Testis (tissue), 5 donors: ENCODE data around the gene CCDC40. TPM values are rescaled to one million over a fixed set of nuclear protein-coding genes. Genes with fewer than 3 reads are reported as not detected.
A peak's percentile ranks its signal among the peaks of the same experiment; 100 is the strongest.

Source experiments
- DNase-seq: peaks from one replicate; pipeline ENCODE4 v3.0.0-alpha.2; 2019
- H3K27ac ChIP-seq, 2 donors: fragments of 200-600 bp; sonication (generic); one replicate each; pipeline ENCODE4 v1.5.1; 2019
- H3K27me3 ChIP-seq: fragments of 200-600 bp; sonication (generic); one replicate; pipeline ENCODE4 v1.5.1; 2019
- H3K36me3 ChIP-seq: fragments of 200-600 bp; sonication (generic); one replicate; pipeline ENCODE4 v1.5.1; 2017; ENCODE audit warnings: low read depth; ENCODE audit errors: missing control alignments
- H3K4me1 ChIP-seq: fragments of 200-600 bp; sonication (generic); one replicate; pipeline ENCODE4 v1.5.1; 2019
- H3K4me3 ChIP-seq, 2 donors: fragments of 200-600 bp; sonication (generic); one replicate each; pipeline ENCODE4 v1.5.1; 2017 to 2019
- H3K9me3 ChIP-seq: fragments of 200-600 bp; sonication (generic); one replicate; pipeline ENCODE4 v1.5.1; 2017
- POLR2A ChIP-seq: fragments of 450-650 bp; IDR thresholded peaks from one replicate; pipeline ENCODE4 v1.6.1; 2017; ENCODE audit warnings: antibody characterized with exemption, mild to moderate bottlenecking, moderate library complexity
- WGBS, 2 donors: methylation state at CpG; one replicate each; pipeline ENCODE4 v1.1.5; 2018; 5-methylcytosine and 5-hydroxymethylcytosine counted together
- intact Hi-C: fragments of 100-400 bp; cut with DNase I; formaldehyde crosslinking; loops from one replicate; pipeline ENCODE4 v1.15.1; 2023; ENCODE audit warnings: low total_unique reads
- long read RNA-seq, 2 donors: transcript quantifications; one replicate each; lab custom pipeline, GENCODE V29; 2026
- polyA plus RNA-seq: library from polyadenylated mRNA; stranded (reverse); fragments of 350-450 nt; fragmentation: Illumina TruSeq; extraction: RNeasy Lipid Tissue Mini Kit (QIAGEN cat#74804); gene quantifications from one replicate; pipeline ENCODE4 v1.2.3, GENCODE V29; 2014; ENCODE audit warnings: low read depth, low replicate concordance; ENCODE audit not compliant: insufficient read depth
- total RNA-seq, 2 donors: library from RNA; depleted of rRNA; stranded (reverse); fragments of >200 nt; gene quantifications; one replicate each; pipeline ENCODE4 v1.2.3, GENCODE V29; 2016
- TF ChIP-seq, protein P1 (sequence below), 3 experiments: fragments of 450-650 bp in 2 of 3; fragments of 200-600 bp in 1 of 3; sonication (generic) in 1 of 3; IDR thresholded peaks; one replicate each; pipeline ENCODE4 v1.5.1; 2016 to 2019; ENCODE audit warnings: antibody characterized with exemption in 3 of 3, mild to moderate bottlenecking in 2 of 3, moderate library complexity in 1 of 3

CCDC40 gene, protein sequence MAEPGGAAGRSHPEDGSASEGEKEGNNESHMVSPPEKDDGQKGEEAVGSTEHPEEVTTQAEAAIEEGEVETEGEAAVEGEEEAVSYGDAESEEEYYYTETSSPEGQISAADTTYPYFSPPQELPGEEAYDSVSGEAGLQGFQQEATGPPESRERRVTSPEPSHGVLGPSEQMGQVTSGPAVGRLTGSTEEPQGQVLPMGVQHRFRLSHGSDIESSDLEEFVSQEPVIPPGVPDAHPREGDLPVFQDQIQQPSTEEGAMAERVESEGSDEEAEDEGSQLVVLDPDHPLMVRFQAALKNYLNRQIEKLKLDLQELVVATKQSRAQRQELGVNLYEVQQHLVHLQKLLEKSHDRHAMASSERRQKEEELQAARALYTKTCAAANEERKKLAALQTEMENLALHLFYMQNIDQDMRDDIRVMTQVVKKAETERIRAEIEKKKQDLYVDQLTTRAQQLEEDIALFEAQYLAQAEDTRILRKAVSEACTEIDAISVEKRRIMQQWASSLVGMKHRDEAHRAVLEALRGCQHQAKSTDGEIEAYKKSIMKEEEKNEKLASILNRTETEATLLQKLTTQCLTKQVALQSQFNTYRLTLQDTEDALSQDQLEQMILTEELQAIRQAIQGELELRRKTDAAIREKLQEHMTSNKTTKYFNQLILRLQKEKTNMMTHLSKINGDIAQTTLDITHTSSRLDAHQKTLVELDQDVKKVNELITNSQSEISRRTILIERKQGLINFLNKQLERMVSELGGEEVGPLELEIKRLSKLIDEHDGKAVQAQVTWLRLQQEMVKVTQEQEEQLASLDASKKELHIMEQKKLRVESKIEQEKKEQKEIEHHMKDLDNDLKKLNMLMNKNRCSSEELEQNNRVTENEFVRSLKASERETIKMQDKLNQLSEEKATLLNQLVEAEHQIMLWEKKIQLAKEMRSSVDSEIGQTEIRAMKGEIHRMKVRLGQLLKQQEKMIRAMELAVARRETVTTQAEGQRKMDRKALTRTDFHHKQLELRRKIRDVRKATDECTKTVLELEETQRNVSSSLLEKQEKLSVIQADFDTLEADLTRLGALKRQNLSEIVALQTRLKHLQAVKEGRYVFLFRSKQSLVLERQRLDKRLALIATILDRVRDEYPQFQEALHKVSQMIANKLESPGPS
- total RNA-seq (10 to 100 TPM; 26.7 to 43.6 TPM), polyA plus RNA-seq (38.6 TPM)
- long read RNA-seq, donor 1, partial matches to known transcripts: 0 of 2 reads
- long read RNA-seq, donor 1, other reads (novel, unspliced or antisense): 0 of 2 reads
- long read RNA-seq, donor 2: 0 reads

DNA sequence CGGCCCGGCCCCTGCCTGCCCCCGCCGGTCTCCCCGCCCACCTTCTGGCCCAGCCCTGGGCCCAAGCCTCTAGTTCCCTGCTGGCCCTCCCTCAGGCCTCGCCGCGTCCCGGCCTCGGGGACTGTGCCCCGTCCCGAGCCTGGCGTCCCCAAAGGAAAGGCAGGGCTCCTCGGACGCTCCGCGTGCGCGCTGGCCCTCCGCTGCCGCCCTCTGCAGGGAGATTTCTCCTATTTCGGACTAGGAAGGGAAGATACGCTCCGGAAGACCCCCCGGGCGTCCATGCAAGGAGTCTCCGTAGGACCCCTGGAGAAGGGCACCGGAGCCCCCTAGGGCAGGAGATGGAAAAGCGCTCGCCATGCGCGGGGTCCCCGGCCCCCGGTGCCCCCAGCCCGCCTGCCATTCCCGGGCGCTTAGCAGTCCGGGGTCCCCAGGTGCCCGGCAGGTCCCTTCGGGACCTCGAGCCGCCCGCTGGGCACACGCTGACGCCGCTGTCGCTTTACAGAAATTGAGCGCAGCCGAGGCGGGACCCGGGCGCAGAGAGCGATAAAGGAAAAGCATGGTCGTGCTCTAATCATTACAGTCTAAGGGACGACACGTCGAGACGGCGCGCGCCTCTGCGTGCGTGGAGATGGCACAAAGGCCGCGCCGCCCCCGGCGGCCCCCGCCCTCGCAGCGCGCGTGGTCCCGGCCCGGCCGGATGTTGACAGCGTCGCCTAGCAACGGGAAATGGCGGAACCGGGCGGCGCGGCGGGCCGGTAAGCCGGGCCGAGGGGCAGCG is at the start of gene CCDC40:
CCDC40 (plus strand) TSS at position 706 of the 778 bp plus-strand sequence; CDS start at position 727, 21 bp downstream.
- no peaks in the 10 kb centered on the region for H3K9me3 ChIP-seq
- H3K27ac ChIP-seq: peak within 1 kb of the TSS; percentile 74 to 85
- H3K36me3 ChIP-seq: no peaks in the 10 kb centered on the region
- peak within 1 kb of the TSS; percentile 82 to 90 for H3K4me3 ChIP-seq
- intact Hi-C loops: no loop called here
- H3K27me3 ChIP-seq: no peaks in the 10 kb centered on the region
- TF ChIP-seq, protein P1, sequence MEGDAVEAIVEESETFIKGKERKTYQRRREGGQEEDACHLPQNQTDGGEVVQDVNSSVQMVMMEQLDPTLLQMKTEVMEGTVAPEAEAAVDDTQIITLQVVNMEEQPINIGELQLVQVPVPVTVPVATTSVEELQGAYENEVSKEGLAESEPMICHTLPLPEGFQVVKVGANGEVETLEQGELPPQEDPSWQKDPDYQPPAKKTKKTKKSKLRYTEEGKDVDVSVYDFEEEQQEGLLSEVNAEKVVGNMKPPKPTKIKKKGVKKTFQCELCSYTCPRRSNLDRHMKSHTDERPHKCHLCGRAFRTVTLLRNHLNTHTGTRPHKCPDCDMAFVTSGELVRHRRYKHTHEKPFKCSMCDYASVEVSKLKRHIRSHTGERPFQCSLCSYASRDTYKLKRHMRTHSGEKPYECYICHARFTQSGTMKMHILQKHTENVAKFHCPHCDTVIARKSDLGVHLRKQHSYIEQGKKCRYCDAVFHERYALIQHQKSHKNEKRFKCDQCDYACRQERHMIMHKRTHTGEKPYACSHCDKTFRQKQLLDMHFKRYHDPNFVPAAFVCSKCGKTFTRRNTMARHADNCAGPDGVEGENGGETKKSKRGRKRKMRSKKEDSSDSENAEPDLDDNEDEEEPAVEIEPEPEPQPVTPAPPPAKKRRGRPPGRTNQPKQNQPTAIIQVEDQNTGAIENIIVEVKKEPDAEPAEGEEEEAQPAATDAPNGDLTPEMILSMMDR (IDR thresholded peaks at IDR 0.05): no peak
- no peak for TF ChIP-seq POLR2A
- 0% methylated on average over 84 of the region's 89 CpGs; no CpG with 5 or more reads in 1 of the 2 donors for WGBS, 2 donors
- H3K4me1 ChIP-seq: peaks cover 3% of the 10 kb centered on the region
- peak; percentile 86 for DNase-seq

DNA sequence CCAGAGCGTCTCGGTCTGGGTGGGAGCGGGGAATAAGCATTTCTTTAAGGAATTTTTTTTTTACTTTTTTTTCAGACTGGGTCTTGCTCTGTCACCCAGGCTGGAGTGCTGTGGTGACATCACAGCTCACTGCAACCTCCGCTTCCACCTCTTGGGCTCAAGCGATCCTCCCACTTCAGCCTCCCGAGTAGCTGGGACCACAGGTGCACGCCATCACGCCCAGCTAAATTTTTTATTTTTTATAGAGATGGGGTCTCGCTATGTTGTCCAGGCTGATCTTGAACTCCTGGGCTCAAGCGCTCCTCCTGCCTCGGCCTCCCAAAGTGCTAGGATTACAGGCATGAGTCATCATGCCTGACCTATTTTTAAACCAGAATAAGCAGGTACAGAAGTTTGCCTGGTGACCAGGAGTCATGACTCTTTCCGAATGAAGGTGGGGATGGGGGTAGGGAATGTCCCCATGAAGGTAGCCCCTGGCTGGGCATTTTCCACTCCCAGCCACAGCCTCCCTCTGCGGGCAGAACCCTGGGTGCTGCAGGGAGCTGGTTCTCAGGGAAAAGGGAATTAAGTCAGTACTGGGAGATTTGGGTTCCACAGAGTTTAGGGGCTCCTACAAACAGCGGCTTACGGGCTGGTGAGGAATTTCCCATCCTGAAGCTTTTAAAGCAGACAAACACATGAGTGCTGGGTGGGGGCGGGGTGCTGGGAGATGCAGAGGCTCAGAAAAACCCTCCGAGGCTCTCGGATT is 49.1 kb upstream of the CCDC40 start:
- Histone ChIP-seq H3K4me1 (peaks cover 44% of the 10 kb centered on the region), H3K36me3 (no peaks in the 10 kb centered on the region), H3K27ac (peak overlapping the region; percentile 69 to 84), H3K27me3 (no peaks in the 10 kb centered on the region), H3K4me3 (no peak overlapping the region), H3K9me3 (no peaks in the 10 kb centered on the region)
- intact Hi-C loops: no loop called here
- WGBS, 2 donors: 60 to 68% methylated on average over 18 of the region's 18 CpGs
- TF ChIP-seq, protein P1 (IDR thresholded peaks at IDR 0.05): no peak
- TF ChIP-seq POLR2A: no peak
- no peak for DNase-seq

DNA sequence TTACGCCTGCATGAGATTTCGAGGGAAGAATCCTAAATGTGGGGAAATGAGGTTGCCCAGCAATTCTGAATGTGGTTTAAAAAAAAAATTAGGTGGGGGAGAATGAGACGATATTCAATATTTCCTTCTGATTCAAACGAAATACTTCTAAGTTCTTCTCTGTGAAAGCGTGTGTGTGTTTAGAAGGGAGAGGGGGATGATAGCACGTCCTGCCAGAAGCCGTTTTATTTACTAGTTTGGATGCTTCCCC is 48.6 kb upstream of the CCDC40 start:
- intact Hi-C loops: no loop called here
- peaks cover 49% of the 10 kb centered on the region for H3K4me1 ChIP-seq
- H3K27ac ChIP-seq: peak overlapping the region; percentile 69 to 84
- no peak overlapping the region for H3K4me3 ChIP-seq
- DNase-seq: no peak
- H3K36me3 ChIP-seq: no peaks in the 10 kb centered on the region
- no peaks in the 10 kb centered on the region for H3K9me3 ChIP-seq
- TF ChIP-seq, protein P1 (IDR thresholded peaks at IDR 0.05): no peak
- TF ChIP-seq POLR2A: no peak
- 42 to 56% methylated on average over 7 of the region's 7 CpGs for WGBS, 2 donors
- no peaks in the 10 kb centered on the region for H3K27me3 ChIP-seq
